ENCODE results near the gene EFNB1.
"Not testable (repeated sequence)": the region's sequence is repeated elsewhere in the genome, so short reads cannot be mapped to it uniquely, and the experiment has no call there.

EFNB1 gene

GRCh38 chrX:68828740-68829581 is at the start of gene EFNB1:
Gene EFNB1 (plus strand): TSS chrX:68829021. CDS start chrX:68829777, 756 bp downstream.
- DNase-seq: peak; percentile 79

GRCh38 chrX:68781295-68781694 is 47.5 kb upstream of the EFNB1 start:
- DNase-seq: not testable (repeated sequence)

GRCh38 chrX:68784816-68785215 is 44.0 kb upstream of the EFNB1 start:
- DNase-seq: no peak

- not testable (repeated sequence) for DNase-seq
These were observed 42.2 kb upstream of the EFNB1 start for GRCh38 chrX:68786581-68786980.

GRCh38 chrX:68789966-68790365 is 38.9 kb upstream of the EFNB1 start:
- DNase-seq: no peak

- DNase-seq: no peak
These were observed 36.7 kb upstream of the EFNB1 start for GRCh38 chrX:68792083-68792482.

GRCh38 chrX:68794461-68794860 is 34.4 kb upstream of the EFNB1 start:
- DNase-seq: no peak

GRCh38 chrX:68795741-68796140 is 33.1 kb upstream of the EFNB1 start:
- no peak for DNase-seq

GRCh38 chrX:68798400-68798799 is 30.4 kb upstream of the EFNB1 start:
- DNase-seq: not testable (repeated sequence)

- no peak for DNase-seq
These were observed 27.0 kb upstream of the EFNB1 start for GRCh38 chrX:68801737-68802290.

- no peak for DNase-seq
These were observed 21.0 kb upstream of the EFNB1 start for GRCh38 chrX:68807818-68808217.

- no peak for DNase-seq
These were observed 20.0 kb upstream of the EFNB1 start for GRCh38 chrX:68808686-68809357.

GRCh38 chrX:68820476-68821110 is 8.2 kb upstream of the EFNB1 start:
- no peak for DNase-seq

- DNase-seq: no peak
These were observed 7.2 kb upstream of the EFNB1 start for GRCh38 chrX:68821616-68822015.

- DNase-seq: no peak
These were observed 6.0 kb upstream of the EFNB1 start for GRCh38 chrX:68822641-68823410.

- DNase-seq: no peak
These were observed 5.2 kb upstream of the EFNB1 start for GRCh38 chrX:68823413-68824151.

- no peak for DNase-seq
These were observed 4.7 kb upstream of the EFNB1 start for GRCh38 chrX:68824152-68824433.

GRCh38 chrX:68824565-68825125 is 4.2 kb upstream of the EFNB1 start:
- DNase-seq: no peak

- DNase-seq: no peak
These were observed 2.5 kb upstream of the EFNB1 start for GRCh38 chrX:68826113-68826980.

- no peak for DNase-seq
These were observed 1.6 kb upstream of the EFNB1 start for GRCh38 chrX:68827256-68827655.
